ENCODE measurements around the gene RAMP1.

Gene RAMP1

DNA sequence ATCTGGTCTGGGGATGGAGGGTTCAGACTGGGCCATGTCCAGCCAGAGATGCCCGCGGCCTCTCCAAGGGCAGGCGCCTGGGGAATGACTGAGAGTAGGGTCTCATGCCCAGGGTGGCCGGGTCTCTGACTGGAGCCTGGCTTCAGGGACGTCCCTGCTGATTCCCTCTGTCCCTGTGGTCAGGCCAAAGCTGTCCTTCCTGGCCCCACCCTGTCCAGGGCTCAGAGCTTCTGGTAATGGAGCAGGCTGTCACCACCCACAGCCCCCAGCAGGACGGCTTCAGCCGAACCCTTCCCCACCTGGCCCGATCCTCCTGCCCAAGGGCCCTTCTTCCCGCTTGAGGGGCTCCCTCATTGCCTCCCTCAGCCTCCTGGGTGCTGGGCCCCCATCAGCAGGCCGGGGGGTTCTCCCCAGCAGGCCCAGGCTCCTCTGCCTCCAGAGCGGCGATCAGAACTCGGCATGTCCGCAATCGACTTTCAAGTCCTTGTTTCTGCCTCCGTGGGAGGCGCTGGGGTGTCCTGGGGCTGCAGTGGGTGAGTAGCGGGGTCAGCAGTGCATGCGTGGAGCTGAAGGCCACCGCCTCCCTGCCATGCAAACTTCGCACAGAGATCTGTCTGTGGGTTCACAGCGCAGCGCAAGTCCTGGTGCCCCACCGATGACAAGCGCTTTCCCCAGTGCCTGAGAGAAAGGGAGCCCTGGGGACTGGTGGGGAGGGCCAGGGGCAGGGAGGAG is 18.3 kb downstream of the RAMP1 start:
- DNase-seq, result no peak

DNA sequence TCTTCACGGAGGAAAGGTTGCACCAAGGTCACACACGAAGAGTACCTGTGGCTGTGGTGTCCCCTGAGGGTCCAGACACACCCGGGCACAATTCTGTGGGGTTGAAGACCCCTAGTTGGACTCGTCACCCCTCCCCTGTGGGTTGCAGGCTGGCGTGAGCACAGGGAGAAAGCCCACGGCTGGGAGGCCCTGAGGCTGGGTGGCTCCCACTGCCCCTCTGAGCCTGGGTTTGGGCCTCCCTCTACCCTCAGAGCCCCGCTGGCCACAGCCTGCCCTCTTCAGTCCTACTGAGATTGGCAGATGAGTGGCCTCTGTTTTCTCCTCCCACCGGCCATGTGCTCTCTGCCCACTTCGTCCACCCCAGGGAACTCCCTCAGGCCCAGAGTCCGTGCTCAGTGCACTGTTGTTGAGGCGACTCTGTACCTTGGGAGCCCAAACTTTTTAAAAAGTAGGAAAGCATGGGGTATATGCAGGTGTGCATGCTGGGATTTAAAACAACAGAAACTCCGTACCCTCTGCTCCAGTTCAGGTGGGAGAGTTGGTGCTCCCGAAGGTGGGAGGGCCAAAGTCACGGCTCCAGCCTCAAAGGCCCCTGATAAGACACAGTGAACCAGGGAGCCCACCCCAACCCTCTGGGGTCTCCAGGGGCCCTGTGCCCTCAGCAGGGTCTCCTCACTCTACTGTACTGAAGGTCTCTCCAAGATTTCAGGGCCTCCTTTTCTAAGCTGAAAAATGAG is 19.1 kb downstream of the RAMP1 start:
- DNase-seq, result no peak

DNA sequence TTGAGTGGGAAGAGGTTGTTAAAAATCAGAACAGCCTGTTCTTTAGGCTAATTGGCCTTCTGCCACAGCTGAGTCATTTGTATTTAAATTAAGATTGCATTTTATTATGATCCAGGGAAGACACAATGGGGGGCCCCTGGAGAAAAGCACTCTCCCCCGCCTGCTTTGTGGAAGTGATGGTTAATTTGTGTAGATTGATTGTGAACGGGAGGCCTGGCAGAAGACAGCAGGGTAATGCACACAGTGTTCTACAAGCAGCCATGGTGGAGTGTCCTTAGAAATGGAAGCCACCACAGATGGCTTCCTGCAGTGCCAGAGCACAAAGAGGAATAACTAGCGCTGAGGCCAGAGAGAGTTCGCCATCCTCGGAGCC is 19.6 kb downstream of the RAMP1 start:
- DNase-seq, result no peak

DNA sequence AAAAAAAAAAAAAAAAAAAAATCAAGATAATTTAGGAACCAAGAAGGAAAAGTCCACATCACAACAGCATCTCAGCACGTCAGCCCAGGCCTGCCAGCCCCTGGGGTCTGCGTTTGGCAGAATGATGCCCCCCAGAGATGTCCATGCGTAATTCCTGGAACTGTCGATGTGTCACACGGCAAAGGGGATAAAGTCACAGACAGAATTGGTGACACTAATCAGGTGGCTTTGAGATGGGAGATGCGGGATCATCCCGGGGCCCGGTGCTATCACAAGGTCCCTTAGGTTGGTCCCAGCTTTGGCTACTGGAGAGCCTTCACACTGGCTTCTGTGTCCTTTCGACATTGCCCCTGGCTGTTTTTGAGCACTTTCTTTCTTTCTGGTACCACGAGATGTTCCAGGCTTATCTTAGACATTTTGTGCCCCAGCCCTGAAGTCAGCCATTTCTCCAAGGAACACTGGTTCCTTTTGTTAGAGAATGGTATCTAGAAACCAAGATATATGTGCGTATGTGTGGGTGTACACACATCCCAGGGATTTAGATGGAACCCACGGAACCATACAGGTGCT is 20.7 kb downstream of the RAMP1 start:
- DNase-seq, result no peak

DNA sequence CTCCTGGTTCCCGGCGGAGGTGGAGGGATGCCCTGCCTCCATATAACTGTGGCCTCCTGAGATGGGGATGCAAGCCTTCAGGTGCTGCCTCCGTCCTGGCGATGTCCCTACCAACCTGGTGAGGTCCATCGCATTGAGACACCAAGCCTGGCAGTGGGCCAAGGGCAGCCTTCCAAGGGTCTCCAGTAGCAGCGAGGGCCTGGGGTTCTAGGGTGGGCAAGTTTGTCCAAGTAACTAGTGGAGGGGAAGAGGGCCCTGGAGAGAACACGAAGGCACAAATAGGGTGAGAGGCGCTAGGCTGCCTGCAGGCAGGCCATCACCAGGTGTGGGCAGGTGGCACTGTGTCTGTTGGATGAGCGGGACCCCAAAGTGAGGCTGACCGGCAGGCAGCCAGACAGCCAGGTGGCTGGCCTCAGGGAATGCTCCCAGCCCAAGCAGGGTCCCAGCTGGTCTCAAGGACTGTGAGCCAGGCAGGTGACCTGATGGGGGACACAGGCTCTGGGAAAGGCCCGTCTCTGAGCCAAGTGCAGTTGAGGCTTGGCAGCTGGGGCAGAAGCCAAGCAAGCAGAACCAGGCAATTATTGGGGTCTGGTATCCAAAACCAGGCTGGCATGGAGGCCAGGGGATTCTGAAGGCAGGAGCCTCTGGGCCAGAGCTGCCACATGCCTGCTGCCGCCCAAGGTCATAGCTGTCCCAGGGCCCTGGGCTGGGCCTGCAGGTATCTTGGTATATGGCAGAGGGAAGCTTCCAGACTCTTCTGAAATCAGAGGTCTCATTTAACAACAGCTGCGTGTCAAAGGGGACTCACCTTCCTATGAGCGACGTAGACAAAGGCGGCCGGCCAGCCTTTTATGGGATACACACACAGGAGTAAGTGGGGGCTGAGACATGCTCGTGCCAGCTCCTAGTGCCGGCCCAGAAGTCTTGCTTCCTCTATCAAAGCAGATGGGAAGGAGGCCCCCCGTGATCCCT is 23.4 kb downstream of the RAMP1 start:
- DNase-seq, result no peak

DNA sequence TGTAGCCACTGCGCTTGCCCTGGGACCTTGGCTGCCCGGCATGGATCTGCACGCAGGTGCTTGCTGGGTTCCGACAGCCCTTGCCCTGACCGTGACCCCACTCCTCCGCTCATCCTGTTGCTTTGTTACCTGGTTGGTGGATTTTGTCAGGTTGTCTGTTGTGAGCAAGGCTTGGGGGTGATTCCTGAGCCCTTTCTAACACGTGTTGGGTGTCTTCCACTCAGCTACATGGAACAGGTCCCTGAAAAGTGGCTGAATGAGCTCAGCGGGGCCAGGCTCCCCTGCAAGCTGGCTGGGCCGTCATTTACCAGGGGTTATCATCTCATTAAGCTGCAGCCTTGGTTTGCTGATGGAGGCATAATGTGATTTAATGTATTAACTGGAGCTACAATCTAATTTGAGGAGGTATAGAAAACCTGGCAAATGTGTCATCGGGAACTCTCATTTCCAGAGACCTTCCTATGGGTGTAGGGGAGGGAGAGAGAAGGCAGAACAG is 24.6 kb downstream of the RAMP1 start:
- DNase-seq, result no peak

DNA sequence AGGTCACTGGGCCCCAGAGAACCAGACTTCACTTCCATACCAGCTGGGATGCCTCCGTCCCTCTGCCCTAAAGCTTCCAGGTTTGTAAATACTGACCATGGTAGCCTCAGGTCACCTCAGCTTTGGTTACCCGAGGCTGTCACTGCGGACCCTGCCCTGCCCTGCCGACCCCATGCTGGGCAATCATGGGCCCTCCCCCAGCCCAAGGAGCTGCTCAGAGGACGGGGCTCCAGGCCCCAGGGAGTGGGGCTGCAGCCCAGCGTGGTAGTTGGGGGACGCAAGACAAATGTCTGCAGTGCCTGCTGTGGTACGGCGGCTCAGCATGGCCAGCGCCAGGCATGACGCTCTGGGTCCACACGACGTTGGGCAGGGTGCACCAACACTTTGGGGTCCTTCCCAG is 25.3 kb downstream of the RAMP1 start:
- DNase-seq, result no peak

DNA sequence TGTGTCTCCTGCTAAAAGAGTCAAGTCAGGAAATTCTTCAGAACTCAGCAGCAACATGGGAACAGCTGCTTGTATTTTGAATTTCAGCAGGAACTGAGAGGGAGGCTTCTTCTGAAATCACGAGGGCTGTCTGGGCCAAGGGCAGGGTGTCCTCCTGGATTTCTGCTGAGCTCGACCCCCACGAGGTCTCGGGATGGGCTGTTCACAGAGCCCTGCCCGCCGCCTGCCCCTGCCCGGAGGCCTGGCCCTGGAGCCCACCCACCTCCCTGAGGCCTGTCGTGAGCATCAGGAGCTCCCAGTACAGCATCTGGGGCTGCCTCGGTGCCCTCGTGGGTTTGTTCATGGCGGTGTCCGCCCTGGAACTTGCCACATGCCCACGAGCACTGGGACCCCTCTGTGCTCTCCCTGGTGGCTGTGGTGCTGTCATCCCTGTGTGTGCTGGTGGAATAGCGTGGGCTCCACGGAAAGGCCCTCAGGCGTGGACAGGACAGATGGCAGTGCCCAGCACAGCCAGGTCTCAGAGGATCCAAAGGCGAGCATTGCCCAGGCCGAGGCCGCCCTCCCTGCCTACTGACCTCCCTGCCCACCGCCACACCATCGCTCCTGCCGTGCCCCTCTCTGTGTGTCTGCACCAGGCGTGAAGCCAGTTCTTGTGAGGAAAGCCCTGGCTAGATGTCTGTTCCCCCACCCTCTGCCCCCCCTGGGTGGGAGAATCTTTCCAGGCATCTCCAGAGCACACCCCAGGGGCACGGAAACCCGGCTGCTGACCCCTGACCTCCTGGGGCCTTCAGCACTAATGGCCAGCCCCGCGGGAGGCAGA is 25.9 kb downstream of the RAMP1 start:
- DNase-seq, result no peak

DNA sequence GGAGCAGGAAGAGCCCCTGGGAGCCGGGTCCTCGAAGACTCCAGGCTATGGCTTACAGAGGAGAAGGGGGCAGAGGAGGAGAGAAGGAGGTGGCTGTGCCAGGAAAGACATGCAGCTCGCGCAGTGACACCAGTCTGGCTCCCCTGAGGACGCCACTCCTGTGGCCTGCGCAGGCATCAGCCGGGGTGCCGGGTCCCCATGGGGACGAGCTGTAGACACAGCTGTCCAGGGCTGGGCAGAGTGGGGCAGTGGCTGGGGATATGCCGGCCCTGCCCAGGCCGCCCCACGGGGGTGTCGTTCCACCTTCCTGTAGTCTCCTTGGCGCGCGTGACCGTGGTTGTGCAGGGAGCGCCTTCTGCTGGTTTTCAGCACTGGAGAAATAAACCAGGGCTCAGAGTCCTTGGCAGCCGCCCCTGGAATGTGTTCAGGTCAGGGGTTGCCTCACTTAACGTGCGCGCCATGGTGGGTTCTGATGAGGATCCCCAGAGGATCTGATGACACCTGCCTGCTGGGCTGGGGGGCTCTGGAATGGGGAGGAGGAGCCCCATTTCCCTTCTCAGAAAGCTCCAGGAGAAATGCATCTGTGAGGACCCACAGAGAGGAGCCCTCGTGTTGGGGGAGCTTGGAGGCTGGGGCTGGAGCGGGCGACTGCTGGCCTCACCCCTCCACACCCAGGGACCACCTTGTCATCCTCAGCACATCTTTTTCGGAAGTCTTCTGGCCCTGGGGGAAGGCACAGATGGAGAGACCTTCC is 26.7 kb downstream of the RAMP1 start:
- no peak for DNase-seq

DNA sequence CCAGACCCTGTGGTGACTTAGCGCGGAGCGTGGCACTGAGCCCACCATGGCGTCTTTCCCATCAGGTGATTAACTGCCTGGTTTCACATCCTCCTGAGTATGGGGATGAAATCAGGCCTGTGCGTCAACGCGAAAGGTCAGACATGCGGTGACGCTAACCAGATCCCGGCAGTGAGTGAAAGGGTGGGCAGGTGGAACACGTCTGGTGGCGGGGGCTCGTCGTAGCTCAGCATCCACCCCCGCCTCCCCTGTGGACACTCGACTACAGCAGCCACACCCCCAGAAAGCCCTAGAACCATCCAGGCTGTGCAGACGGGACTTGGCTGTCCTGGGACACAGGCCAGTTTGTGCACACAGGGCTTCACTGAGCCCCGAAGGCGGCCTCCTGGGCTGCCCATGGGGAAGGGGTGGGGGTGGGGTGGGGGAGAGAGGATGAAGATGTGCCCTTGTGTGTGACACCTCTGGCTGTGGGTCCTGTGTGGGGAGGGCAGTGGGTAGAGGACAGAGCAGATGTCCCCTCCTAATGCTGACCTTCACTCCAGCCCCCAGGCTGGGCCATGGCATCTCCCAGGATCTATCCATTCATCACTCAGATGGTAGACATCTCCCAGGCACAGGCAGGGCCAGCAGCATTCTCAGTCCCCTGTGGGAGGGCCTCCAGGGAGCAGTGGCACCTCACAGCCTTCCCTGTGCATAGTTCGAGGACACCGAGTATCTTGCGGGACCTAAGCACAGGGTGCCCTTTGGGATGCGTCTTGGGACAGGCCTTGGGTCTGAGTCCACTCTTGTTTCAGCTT is 27.5 kb downstream of the RAMP1 start:
- no peak for DNase-seq

DNA sequence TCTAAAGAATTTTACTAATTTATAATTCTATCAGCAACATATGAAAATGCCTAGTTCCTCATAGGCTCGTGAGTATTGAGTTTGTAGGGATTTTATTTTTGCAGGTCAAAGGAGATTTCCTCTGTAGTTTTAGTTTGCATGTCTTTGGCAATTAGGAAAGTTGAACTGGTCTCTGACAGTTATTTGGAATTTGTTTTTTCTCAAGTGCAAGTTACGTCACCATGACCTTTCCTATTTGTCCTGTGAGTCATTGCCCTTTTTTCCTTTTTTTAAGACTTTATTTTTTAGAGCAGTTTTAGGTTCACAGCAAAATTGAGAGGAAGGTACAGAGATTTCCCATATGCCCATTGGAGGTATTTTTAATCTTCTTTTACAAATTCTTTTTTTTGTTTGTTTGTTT is 29.0 kb downstream of the RAMP1 start:
- no peak for DNase-seq

DNA sequence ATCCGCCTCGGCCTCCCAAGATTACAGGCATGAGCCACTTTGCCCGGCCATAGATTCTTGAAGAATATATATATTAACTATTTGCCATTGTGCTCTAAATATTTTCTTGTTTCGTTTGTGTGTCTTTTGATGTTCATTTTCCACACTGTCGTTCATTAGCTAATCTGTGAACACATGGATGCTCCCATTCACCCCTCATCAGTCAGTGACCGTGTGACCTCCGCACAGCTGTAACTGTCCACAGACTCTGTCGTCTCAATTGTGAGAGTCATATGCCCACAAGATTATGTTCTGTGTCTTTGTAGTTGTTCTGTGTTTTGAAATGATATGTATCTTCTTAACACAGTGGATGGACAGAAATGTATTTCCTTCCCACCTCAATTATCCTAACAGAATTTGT is 29.6 kb downstream of the RAMP1 start:
- DNase-seq, result no peak

DNA sequence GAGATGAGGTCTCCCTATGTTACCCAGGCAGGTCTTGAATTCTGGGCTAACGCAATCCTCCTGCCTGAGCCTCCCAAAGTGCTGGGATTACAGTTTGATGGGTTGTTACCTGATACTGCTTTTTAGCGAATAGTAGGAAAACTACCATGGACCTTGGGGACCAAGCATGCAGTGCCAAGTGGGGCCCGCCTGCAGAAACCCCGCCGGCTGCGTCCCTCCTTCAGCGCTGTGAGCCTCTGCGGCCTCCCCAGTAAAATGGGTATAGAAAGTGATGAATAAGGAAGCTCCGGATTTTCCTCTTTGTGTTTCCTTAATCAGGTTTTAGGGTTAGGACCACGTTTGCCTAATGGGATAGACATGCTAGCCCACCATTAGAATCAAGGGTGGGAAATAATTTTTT is 30.4 kb downstream of the RAMP1 start:
- no peak for DNase-seq

DNA sequence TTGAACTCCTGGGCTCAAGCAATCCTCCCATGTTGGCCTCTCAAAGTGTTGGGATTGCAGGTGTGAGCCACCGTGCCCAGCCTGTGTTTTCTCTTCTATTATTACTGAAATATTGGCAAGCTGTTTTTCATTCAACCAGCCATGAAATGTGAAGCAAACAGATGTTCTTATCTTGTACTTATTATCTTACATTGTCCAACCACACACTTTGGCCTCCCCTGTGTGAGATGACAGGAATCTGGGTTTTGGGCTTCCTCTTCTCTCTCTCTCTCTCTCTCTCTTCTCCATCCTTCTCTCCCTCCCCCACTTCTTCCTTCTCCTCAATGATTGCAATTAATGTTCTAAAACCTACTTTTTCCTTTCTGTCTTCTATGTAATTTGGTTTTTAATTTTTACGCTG is 33.1 kb downstream of the RAMP1 start:
- no peak for DNase-seq

DNA sequence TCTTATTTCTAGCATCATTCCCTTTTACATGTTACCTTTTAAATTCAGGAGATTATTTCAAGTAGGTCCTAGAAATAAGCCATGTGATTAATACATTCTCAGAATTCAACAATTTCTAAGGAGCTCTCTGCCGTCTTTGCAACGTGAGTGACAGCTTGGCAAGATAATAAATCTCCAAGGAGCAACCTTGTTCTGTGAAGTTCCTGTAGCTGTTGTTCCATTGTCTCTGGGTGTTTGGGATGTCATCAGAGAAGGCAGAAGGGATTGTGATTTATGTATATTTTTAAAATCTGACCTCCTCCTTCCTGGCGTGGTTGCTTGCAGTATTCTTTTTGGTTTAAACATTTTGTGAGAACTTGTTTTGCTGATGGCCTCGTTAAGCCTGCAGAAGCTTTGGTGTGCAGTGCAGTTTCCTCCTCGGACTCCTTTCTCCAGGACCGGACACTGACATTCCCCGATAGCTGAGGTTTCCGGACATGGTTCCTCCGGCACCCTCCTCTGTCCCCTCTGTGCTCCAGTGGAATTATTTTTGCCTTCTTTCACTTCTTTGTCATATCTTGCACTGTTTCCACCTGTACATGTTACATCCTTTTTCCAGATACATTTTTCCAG is 33.7 kb downstream of the RAMP1 start:
- DNase-seq, result no peak

DNA sequence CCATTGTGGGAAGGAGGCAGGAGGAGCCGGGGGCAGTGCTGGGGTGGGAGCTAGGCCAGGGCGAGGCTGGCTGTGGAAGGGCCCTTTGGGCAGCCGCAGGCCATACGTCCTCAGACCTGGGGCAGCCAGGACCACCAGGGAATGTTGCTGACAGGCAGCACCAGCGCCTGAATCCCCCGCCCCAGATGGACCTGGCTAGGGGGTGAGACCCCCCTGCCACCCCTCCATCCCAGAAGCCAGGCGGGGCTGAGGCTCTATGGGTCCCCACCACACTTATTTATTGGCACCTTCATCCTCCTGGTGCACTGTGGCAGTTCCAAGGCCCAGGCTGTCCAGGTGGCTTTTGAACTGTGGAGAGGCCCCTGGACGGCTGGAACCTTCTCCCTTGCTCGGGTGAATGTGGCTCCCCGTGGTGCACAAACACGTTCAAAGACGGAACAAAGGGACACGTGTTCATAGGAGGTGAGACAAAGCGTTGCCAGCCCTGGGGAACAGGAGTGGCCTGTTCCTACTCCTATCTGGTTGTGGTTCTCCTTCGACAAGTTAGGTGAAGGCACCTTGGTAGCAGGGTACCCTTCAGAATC is 35.1 kb downstream of the RAMP1 start:
- no peak for DNase-seq

DNA sequence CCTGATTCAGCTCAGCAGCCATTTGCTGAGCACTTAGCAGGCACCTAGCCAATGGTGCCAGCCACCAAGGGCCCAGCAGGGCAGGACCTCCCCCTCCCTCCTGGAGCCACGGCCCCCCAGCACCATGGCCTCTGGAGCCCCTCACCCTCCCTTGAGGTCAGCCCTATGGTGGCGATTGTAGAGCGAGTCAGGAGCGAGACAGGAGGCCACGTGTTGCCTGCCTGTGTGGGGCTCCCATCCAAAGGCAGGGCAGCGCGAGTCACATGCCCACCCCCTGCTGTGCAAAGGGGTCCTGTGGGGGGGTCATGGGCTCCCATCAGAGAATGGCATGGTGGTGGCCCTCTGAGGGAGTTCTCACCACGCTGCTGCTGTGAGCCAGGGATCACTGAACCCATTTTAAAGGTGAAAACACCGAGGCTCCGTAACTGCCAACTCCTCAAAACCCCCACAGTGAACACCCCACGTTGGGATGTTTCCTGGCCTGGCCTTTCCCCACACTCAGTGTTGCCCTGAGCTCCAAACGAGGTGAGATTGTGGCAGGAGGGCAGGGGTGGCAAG is 35.6 kb downstream of the RAMP1 start:
- no peak for DNase-seq

DNA sequence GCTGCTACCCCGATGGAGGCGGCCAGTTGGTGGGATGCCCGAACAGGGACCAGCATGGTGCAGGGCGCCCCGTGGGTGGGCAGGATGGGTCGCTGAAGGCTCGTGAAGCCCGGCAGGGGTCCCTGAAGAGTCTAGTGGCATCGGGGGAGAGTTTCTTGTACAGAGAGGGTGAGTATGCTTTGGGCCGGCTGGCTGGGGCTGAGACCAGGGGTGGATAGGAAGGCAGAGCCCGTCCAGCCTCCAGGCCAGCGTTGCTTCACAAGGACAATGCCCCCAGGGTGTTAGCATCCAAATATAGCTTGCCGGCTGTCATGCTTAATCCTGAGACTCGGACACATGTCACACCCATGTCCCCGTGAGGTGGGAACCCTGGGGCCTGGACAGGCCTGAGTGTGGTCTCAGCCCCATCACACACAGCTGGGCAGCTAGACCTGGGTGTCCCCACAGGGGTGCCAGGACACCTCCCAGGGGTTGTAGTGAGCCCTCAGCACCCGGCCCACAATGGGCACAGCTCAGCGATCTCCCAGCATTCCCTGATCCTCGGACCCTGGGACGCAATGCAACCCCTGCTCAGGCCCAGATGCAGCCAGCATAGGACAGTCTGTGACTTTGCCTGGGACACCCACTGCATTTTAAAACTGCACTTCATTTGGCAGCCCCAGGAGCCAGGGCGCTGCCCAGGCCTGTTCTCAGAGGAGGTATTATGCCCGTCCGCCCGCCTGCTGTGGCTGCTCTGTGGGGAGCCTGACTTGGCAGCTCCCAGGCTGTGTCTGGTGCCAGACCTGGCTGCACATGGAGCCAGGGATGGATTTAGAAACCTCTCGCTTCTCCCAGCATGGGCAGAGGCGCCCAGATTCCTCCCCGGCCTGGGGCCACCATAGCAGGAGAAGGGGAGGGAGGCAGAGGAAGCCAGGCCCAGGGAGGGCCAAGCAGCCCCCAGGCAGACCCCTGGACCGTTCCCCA is 36.4 kb downstream of the RAMP1 start:
- DNase-seq, result no peak

All from 8988T (cell line).